Mucosa of descending colon (tissue), 3 donors: Measurements from ENCODE around the gene TLE7. TPM values are rescaled to one million over a fixed set of nuclear protein-coding genes. Genes with fewer than 3 reads are reported as not detected.
A peak's percentile ranks its signal among the peaks of the same experiment; 100 is the strongest.

Experiments used
- ATAC-seq: fragments of 200-7000 bp; cut with Tn5 transposase; one replicate; pipeline ENCODE4 v1.9.1; 2020; ENCODE audit warnings: mild to moderate bottlenecking, moderate library complexity
- DNase-seq, 3 donors: peaks; one replicate each; pipeline ENCODE4 v3.0.0-alpha.2; 2020
- H3K36me3 ChIP-seq: fragments of 200-600 bp; one replicate; pipeline ENCODE4 v1.8.0; 2021; ENCODE audit warnings: low read depth, mild to moderate bottlenecking
- H3K4me1 ChIP-seq: fragments of 200-600 bp; one replicate; pipeline ENCODE4 v1.8.0; 2021; ENCODE audit warnings: low read depth, mild to moderate bottlenecking
- H3K4me3 ChIP-seq: fragments of 200-600 bp; one replicate; pipeline ENCODE4 v1.8.0; 2021; ENCODE audit warnings: mild to moderate bottlenecking
- H3K9me3 ChIP-seq: fragments of 200-600 bp; one replicate; pipeline ENCODE4 v1.8.0; 2021; ENCODE audit warnings: mild to moderate bottlenecking
- CTCF ChIP-seq: fragments of 200-600 bp; IDR thresholded peaks from one replicate; pipeline ENCODE4 v1.8.0; 2022; ENCODE audit warnings: antibody characterized with exemption, mild to moderate bottlenecking
- intact Hi-C, 2 donors: fragments of 100-400 bp; cut with DNase I in 1 of 2; cut with micrococcal nuclease in 1 of 2; formaldehyde crosslinking; loops; one replicate each; pipeline versions ENCODE4 v1.11.0 to v1.11.1; 2022; cut with DNase I, micrococcal nuclease
- long read RNA-seq, 2 donors: library from polyadenylated mRNA; unstranded; transcript quantifications; one replicate each; pipeline ENCODE4 v2.0.0, GENCODE V29; 2019 to 2021
- total RNA-seq, 3 donors: library from RNA; stranded (reverse); fragmentation: NEBNext Ultra II Directional in 2 of 3; extraction: Animal tissue kit (Norgen Biotek cat#: 25700) in 2 of 3; gene quantifications; one replicate each; pipeline versions ENCODE4 v1.2.1 to v1.2.4, GENCODE V29; 2021 to 2023
- donor health status: DM: no; HTN: no; CAD: no; lungs with moderate emphysema.
- donor health status: DM: no; HTN: no; CAD: no.
- donor health status: DM: no; HTN: yes; CAD: no.

The TLE7 gene
- not detected for total RNA-seq
- long read RNA-seq, donor 1 = 0 reads
- long read RNA-seq, donor 2 = 0 reads

DNA sequence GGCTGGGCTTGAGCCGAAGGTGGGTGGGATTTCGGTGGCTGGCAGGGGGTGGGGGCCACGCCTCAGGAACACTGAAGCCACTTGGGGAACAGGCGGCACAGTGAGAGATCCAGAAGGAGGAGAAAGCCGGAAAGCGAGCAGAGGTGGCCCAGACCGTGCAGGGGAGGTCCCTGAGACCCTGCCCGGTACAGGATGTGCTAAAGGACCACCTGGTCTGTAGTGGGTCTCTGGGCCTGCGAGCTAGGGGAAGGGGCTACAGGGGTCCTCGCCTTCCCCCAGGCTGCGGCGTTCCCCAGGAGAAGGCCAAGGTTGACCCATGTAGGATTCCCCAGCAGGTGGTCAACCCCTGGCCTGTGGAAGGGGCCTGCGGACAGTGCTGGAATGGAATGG lies at the start of gene TLE7:
TSS of gene TLE7 (minus strand) at position 4 of the 390 bp plus-strand sequence. CDS start 8,730 bp downstream, outside the sequence.
- intact Hi-C loops = no loop called here
- Histone ChIP-seq H3K4me3 (no peak within 1 kb of the TSS), H3K9me3 (peaks cover 44% of the 10 kb centered on the region), H3K36me3 (no peaks in the 10 kb centered on the region), H3K4me1 (no peaks in the 10 kb centered on the region)
- ATAC-seq (no peak), DNase-seq (no peak)
- no peak for TF ChIP-seq CTCF

- TF ChIP-seq CTCF = no peak
- DNase-seq (no peak), ATAC-seq (no peak)
- Histone ChIP-seq H3K9me3 (no peaks in the 10 kb centered on the region), H3K36me3 (no peaks in the 10 kb centered on the region), H3K4me3 (no peak overlapping the region), H3K4me1 (no peaks in the 10 kb centered on the region)
- intact Hi-C loops = no loop called here
Measured at GRCh38 chr16:71491054-71491453, 49.2 kb upstream of the TLE7 start.

DNA sequence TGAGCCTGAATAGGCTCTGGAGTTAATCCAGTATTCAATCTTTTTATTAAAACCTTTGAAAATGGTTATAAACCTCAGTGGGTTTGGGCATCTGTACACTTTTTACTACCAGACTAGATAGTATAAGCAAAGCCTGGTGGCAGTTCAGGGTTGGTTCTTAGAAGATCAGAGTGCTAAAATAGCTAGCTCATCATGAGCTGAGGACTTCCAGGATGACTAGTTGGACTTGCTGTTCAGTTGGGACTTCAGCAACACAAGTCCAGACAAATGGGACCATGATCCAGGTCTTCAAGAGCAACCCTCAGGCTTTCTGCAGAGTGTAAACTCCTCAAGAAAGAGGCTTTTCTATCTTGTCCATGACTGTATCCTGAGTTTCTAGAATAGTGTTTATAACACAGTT lies 48.5 kb upstream of the TLE7 start:
- intact Hi-C loops = no loop called here
- ATAC-seq = no peak

DNA sequence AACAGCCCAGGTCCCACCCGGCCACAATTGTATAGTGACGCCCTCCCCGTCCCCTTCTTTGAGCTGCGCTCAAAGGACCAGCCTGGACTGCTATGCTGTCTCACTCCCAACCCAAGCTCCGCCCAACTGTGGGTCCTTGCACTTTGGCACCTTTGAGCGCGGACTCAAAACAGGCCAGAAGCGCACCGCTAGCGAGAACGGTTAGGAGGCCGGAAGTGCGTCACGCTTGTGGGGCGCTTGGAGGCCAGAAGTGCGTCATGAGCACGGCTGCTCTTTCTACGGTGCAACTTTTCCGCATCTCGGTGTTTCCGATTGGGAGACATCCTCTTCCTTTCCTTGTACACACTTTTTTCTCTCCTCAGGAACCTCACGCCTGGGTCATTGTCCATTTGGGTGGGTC lies 47.3 kb upstream of the TLE7 start, which contains the start of gene ZNF19:
TSS of gene ZNF19 (minus strand) at position 203 of the 400 bp plus-strand sequence. CDS start 7,210 bp downstream, outside the sequence.
- Histone ChIP-seq H3K4me1 (peaks cover 4% of the 10 kb centered on the region), H3K36me3 (no peaks in the 10 kb centered on the region), H3K9me3 (no peaks in the 10 kb centered on the region), H3K4me3 (no peak within 1 kb of the TSS)
- intact Hi-C loops = no loop called here
- DNase-seq (no peak), ATAC-seq (no peak)
- no peak for TF ChIP-seq CTCF

More for the DNA sequence above, 48.5 kb upstream of the TLE7 start:
- no peak for TF ChIP-seq CTCF
- no peaks in the 10 kb centered on the region for H3K9me3 ChIP-seq
- H3K36me3 ChIP-seq = no peaks in the 10 kb centered on the region
- H3K4me3 ChIP-seq = no peak overlapping the region
- no peak for DNase-seq
- H3K4me1 ChIP-seq = no peaks in the 10 kb centered on the region

GRCh38 chr16:71484006-71484893 lies 42.4 kb upstream of the TLE7 start:
- ATAC-seq (peak; percentile 98), DNase-seq (peak; percentile 82 to 91 (median 89))
- intact Hi-C loops = no loop called here
- TF ChIP-seq CTCF = no peak
- Histone ChIP-seq H3K9me3 (no peaks in the 10 kb centered on the region), H3K4me1 (peaks cover 8% of the 10 kb centered on the region), H3K36me3 (no peaks in the 10 kb centered on the region), H3K4me3 (peak overlapping the region; percentile 88)
